Chondrocyte (in vitro differentiated cells): ENCODE measurements around the gene LAMA1. TPM values are rescaled to one million over a fixed set of nuclear protein-coding genes. Genes with fewer than 3 reads are reported as not detected.

Experiments
- DNase-seq: peaks from one replicate; pipeline ENCODE4 v3.0.0; 2021; ENCODE audit warnings: mixed read lengths, low spot score
- H3K27ac Mint-ChIP-seq: one replicate; pipeline ENCODE4 v1.8.0; 2021; ENCODE audit warnings: mild to moderate bottlenecking, moderate library complexity, mixed read lengths; ENCODE audit not compliant: unreplicated experiment
- H3K27me3 Mint-ChIP-seq: 2 replicates; pipeline ENCODE4 v1.8.0; 2021; ENCODE audit warnings: low read depth, mixed read lengths
- H3K36me3 Mint-ChIP-seq: 2 replicates; pipeline ENCODE4 v1.8.0; 2021; ENCODE audit warnings: low read depth, mixed read lengths
- H3K4me1 Mint-ChIP-seq: 2 replicates; pipeline ENCODE4 v1.8.0; 2021; ENCODE audit warnings: low read depth, mild to moderate bottlenecking, mixed read lengths
- H3K4me3 Mint-ChIP-seq: one replicate; pipeline ENCODE4 v1.8.0; 2021; ENCODE audit warnings: mild to moderate bottlenecking, moderate library complexity, mixed read lengths; ENCODE audit not compliant: unreplicated experiment
- H3K9me3 Mint-ChIP-seq: 2 replicates; pipeline ENCODE4 v1.8.0; 2021; ENCODE audit warnings: low read depth, mixed read lengths
- CTCF ChIP-seq: fragments of 200-600 bp; sonication (generic); IDR thresholded peaks from 2 replicates; pipeline ENCODE4 v1.5.0; 2021; ENCODE audit warnings: antibody characterized with exemption, mild to moderate bottlenecking, moderate library complexity
- total RNA-seq: library from RNA; stranded (reverse); gene quantifications from 3 replicates; pipeline ENCODE4 v1.2.1, GENCODE V29; 2021

LAMA1 gene
- total RNA-seq, 1 donor from 2014 or later, result 2.3 TPM

GRCh38 chr18:7062236-7062635, 55.4 kb downstream of the LAMA1 start:
- no peak for TF ChIP-seq CTCF
- H3K4me3 Mint-ChIP-seq, result no peak overlapping the region
- DNase-seq, result no peak
- H3K27me3 Mint-ChIP-seq, result no peaks in the 10 kb centered on the region
- H3K9me3 Mint-ChIP-seq, result no peaks in the 10 kb centered on the region
- peaks cover 32% of the 10 kb centered on the region for H3K4me1 Mint-ChIP-seq
- no peak overlapping the region for H3K27ac Mint-ChIP-seq
- H3K36me3 Mint-ChIP-seq, result no peaks in the 10 kb centered on the region

- no peak for DNase-seq
- H3K4me1 Mint-ChIP-seq, result peaks cover 25% of the 10 kb centered on the region
- H3K36me3 Mint-ChIP-seq, result no peaks in the 10 kb centered on the region
- H3K9me3 Mint-ChIP-seq, result no peaks in the 10 kb centered on the region
- no peaks in the 10 kb centered on the region for H3K27me3 Mint-ChIP-seq
- no peak overlapping the region for H3K4me3 Mint-ChIP-seq
- no peak for TF ChIP-seq CTCF
- H3K27ac Mint-ChIP-seq, result no peak overlapping the region
These were observed 58.3 kb downstream of the LAMA1 start for GRCh38 chr18:7059276-7059675.

- no peaks in the 10 kb centered on the region for H3K36me3 Mint-ChIP-seq
- H3K9me3 Mint-ChIP-seq, result peaks cover 4% of the 10 kb centered on the region
- H3K4me3 Mint-ChIP-seq, result no peak overlapping the region
- no peak for TF ChIP-seq CTCF
- H3K4me1 Mint-ChIP-seq, result peaks cover 20% of the 10 kb centered on the region
- no peaks in the 10 kb centered on the region for H3K27me3 Mint-ChIP-seq
- no peak overlapping the region for H3K27ac Mint-ChIP-seq
- no peak for DNase-seq
These were observed 61.6 kb downstream of the LAMA1 start for GRCh38 chr18:7056026-7056425.

- TF ChIP-seq CTCF, result no peak
- Mint-ChIP-seq H3K36me3 (no peaks in the 10 kb centered on the region), H3K27ac (no peak overlapping the region), H3K9me3 (peaks cover 4% of the 10 kb centered on the region), H3K4me3 (no peak overlapping the region), H3K27me3 (no peaks in the 10 kb centered on the region), H3K4me1 (no peaks in the 10 kb centered on the region)
- no peak for DNase-seq
These were observed 67.6 kb downstream of the LAMA1 start for GRCh38 chr18:7049951-7050350.

- DNase-seq, result no peak
- Mint-ChIP-seq H3K27ac (no peak overlapping the region), H3K36me3 (no peaks in the 10 kb centered on the region), H3K9me3 (peaks cover 4% of the 10 kb centered on the region), H3K27me3 (no peaks in the 10 kb centered on the region), H3K4me3 (no peak overlapping the region), H3K4me1 (no peaks in the 10 kb centered on the region)
- TF ChIP-seq CTCF, result no peak
These were observed 69.5 kb downstream of the LAMA1 start for GRCh38 chr18:7048081-7048480.
